Measurements from ENCODE around the gene DIP2C.
A peak's percentile ranks its signal among the peaks of the same experiment; 100 is the strongest.

The DIP2C gene

DNA sequence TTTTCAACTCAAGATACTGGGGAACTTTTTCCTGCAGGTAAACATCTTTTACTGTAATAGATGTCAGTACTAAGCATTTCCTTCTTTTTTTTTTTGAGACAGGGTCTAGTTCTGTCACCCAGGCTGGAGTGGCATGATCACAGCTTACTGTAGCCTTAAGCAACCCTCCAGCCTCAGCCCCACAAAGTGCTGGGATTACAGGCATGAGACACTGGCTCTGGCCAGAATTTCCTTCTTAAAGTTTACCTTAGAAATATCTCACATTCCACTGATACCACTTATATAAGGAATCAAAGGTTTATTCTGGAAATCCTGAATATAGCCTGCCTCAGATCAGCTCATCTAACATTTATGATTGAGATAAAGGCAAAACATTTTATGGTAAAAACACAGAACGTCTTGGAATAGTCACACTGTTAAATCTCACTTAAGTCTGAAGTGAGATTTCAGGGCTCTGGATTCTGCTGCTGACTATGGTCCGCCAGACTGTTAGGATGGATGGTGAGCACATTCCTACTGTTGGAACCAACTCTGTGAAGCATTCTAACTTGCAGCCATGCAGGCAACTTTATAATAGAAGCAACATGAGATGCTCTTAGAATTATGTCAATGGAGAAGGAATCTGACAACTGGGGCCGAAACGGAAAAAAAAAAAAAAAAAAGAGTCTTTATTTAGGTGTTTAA is 402.3 kb downstream of the DIP2C start:
- Mint-ChIP-seq H3K4me3 (no peak overlapping the region), H3K36me3 (no peaks in the 10 kb centered on the region), H3K4me1 (peaks cover 9% of the 10 kb centered on the region), H3K9me3 (no peaks in the 10 kb centered on the region), H3K27ac (no peak overlapping the region), H3K27me3 (no peaks in the 10 kb centered on the region)
- CTCF ChIA-PET: no interaction called here
- DNase-seq: no peak

DNA sequence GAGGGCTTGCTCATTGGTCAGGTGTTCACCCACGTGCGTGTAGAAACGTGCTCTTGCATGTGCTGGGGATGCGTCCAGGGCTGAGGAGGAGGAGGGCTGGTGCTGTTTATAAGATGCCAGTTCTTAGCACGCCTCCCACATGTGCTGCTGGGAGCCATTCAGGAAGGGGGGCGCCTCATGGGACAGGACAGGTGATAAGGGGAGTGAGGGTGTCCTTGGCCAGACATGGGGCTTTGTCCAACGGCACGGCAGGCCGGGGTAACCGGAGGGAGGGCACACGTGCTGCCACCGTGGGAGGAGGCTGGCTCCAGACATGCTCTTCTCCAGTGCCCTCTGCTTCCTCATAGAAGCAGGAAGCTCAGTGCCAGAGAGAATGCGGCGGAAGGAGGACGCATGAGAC is 404.3 kb downstream of the DIP2C start:
- DNase-seq: no peak
- no peaks in the 10 kb centered on the region for H3K27me3 Mint-ChIP-seq
- H3K4me1 Mint-ChIP-seq: peaks cover 9% of the 10 kb centered on the region
- H3K9me3 Mint-ChIP-seq: no peaks in the 10 kb centered on the region
- CTCF ChIA-PET: no interaction called here
- no peaks in the 10 kb centered on the region for H3K36me3 Mint-ChIP-seq
- H3K27ac Mint-ChIP-seq: no peak overlapping the region
- H3K4me3 Mint-ChIP-seq: no peak overlapping the region

DNA sequence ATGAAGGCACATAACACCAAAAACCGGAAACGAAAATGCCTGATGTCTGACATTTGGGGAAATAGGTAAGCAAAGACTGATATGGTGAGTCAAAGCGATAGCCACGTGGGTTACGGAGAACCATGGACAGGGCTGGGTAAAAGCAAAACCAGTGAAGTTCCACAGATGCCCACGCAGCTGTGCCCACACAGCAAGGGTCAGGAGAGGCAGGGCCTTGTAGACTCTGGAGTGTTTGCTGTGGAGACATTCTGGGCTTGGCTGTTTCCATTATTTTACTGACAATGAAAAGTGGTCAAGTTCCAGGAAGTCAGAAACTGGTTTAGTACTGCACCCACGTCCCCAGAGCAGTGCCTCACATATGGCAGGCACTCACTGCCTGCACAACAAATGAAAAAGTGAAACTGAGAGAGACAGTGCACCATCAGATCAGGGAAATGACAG is 405.5 kb downstream of the DIP2C start:
- DNase-seq: no peak
- peak overlapping the region; percentile 58 for H3K27ac Mint-ChIP-seq
- no peaks in the 10 kb centered on the region for H3K27me3 Mint-ChIP-seq
- H3K4me1 Mint-ChIP-seq: peaks cover 9% of the 10 kb centered on the region
- H3K9me3 Mint-ChIP-seq: no peaks in the 10 kb centered on the region
- H3K36me3 Mint-ChIP-seq: no peaks in the 10 kb centered on the region
- CTCF ChIA-PET: no interaction called here
- H3K4me3 Mint-ChIP-seq: no peak overlapping the region

DNA sequence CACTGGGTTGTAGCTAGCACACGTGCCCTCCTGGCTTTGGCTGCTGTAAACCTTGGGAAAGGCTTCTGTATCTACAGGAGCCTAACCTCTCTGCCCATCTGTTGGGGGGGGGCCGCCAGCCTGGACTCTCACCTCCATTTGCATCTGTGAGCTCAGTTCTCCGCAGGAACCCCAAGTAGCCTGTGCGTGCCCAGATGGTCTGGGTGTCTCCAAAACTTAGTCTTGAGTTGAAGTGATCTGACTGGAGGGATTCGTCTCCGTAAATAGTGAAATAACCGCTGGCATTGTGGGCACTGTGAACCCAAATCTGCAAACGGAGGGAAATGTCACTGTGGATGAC is 406.4 kb downstream of the DIP2C start:
- Mint-ChIP-seq H3K27ac (no peak overlapping the region), H3K9me3 (no peaks in the 10 kb centered on the region)
- CTCF ChIA-PET: no interaction called here

DNA sequence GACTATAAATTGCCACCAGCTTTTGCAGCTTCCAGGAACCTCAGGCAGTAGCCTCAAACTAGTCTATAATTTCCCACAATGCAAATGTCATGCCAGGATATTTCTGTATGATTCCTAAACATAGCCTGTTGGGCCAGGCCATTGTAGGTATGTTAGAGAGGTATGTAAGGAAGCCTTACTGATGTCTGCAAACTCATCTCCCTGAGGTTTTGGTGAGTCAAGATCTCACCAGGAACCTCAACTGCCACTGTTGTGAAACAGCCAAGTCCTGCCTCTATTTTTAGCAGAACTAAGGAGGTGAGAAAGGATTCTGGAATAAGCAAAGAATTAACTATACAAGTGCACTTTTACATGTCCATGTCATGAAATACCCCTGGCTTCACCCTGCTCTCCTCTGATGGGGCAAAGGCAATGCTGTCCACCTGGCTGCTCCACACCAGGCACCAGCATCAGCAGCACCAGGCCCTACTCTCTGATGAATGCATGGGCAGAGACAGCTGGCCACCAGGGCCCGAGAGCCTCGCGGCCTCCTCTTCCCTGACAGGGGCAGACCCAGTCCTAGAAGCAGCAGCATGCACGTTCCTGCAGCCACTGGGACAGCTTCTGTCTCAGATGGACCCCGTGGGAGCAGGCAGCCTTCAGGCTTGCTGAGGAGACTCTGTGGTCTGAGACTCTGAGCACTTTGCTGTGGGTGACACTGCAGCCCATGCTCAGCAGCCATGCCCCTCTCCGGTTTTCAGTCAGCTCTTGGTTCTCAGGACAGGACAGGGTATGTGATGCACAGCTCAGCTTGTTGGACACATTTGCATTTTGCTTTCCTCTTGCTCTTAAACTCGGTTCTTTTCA is 407.0 kb downstream of the DIP2C start:
- Mint-ChIP-seq H3K4me3 (no peak overlapping the region), H3K27me3 (peaks cover 6% of the 10 kb centered on the region), H3K36me3 (no peaks in the 10 kb centered on the region), H3K9me3 (no peaks in the 10 kb centered on the region), H3K27ac (no peak overlapping the region), H3K4me1 (peaks cover 9% of the 10 kb centered on the region)
- DNase-seq: no peak
- CTCF ChIA-PET: no interaction called here

More for the DNA sequence above, 406.4 kb downstream of the DIP2C start:
- no peak for DNase-seq
- H3K36me3 Mint-ChIP-seq: no peaks in the 10 kb centered on the region
- H3K27me3 Mint-ChIP-seq: peaks cover 2% of the 10 kb centered on the region
- H3K4me1 Mint-ChIP-seq: peaks cover 9% of the 10 kb centered on the region
- H3K4me3 Mint-ChIP-seq: no peak overlapping the region

DNA sequence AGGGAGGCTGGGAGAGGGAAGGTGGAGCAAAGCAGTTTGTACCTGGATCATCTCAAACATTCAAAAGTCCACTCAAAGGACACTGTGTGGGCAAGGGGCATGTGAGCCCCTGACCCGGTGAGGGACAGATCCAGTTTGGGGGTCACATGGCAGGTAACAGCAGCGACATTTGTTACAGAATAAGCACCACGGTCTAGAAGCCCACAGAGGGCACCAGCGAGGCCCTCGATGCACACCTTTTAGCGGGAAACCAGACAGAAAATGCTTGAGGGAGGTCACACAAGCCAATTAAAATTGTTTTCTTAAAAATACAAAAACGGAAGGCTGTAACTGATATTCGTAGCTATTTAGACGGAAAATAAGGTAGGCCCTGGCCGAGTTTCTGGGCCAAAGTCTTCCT is 409.8 kb downstream of the DIP2C start:
- Mint-ChIP-seq H3K36me3 (no peaks in the 10 kb centered on the region), H3K27ac (no peak overlapping the region), H3K27me3 (peaks cover 12% of the 10 kb centered on the region), H3K4me1 (peaks cover 9% of the 10 kb centered on the region), H3K9me3 (no peaks in the 10 kb centered on the region), H3K4me3 (no peak overlapping the region)
- CTCF ChIA-PET: no interaction called here
- DNase-seq: no peak

DNA sequence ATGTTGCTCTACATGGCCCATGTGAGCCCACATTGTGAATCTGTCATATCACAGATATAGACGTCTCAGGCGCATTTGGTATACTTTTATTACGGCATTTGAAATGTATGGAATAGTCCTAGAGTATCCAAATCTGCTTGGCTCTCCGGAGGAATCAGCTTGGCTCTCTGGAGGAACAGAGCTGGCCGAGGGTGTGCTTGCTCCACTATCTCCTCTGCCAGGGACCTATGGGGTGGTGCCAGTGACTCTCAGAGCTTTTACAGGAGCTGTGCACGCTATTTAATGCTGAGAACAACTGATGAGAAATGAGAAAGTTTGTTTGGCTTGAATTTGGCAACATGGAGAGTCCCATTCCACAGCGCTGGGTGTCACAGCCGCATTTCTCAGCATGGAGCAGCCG is 410.2 kb downstream of the DIP2C start:
- Mint-ChIP-seq H3K27ac (no peak overlapping the region), H3K4me1 (peaks cover 5% of the 10 kb centered on the region), H3K27me3 (peaks cover 12% of the 10 kb centered on the region), H3K36me3 (no peaks in the 10 kb centered on the region), H3K9me3 (no peaks in the 10 kb centered on the region), H3K4me3 (no peak overlapping the region)
- no peak for DNase-seq
- CTCF ChIA-PET: no interaction called here

DNA sequence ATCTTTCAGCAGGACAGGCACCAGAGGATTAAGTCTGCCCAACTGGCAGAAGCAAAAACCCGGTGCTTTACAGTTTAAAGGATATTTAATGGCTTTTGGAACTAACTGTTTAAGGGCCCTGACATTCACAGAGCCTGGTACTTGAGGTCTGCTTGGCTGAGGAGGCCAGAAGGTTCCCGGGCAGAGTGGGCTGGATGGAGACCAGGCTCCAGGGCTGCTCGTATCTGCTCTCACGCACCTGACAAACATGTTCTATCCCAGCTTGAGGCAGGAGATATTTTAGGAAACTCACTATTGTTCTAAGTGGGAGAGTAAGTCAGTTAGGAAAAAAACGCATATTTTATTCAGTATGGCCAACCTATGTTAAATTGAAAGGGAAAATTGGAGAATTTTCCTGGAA is 410.8 kb downstream of the DIP2C start:
- Mint-ChIP-seq H3K4me1 (peaks cover under 1% of the 10 kb centered on the region), H3K27ac (no peak overlapping the region), H3K36me3 (no peaks in the 10 kb centered on the region), H3K9me3 (no peaks in the 10 kb centered on the region), H3K27me3 (peaks cover 12% of the 10 kb centered on the region), H3K4me3 (no peak overlapping the region)
- no peak for DNase-seq
- CTCF ChIA-PET: no interaction called here

DNA sequence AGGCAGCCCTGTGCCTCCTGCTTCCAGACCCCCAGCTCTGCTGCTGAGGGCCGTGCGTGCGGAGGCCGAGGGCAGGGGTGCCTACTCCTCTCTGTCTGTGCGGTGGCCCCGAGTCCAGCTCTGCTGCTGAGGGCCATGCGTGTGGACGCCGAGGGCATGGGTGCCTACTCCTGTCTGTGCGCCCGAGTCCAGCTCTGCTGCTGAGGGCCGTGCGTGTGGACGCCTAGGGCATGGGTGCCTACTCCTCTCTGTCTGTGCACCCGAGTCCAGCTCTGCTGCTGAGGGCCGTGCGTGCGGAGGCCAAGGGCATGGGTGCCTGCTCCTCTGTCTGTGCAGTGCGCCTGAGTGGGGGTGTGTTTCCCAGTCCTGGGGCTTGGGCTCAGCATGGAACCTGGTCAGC is 411.5 kb downstream of the DIP2C start:
- DNase-seq: no peak
- CTCF ChIA-PET: no interaction called here
- Mint-ChIP-seq H3K36me3 (no peaks in the 10 kb centered on the region), H3K27me3 (peaks cover 15% of the 10 kb centered on the region), H3K9me3 (no peaks in the 10 kb centered on the region), H3K4me1 (no peaks in the 10 kb centered on the region), H3K27ac (no peak overlapping the region), H3K4me3 (no peak overlapping the region)

DNA sequence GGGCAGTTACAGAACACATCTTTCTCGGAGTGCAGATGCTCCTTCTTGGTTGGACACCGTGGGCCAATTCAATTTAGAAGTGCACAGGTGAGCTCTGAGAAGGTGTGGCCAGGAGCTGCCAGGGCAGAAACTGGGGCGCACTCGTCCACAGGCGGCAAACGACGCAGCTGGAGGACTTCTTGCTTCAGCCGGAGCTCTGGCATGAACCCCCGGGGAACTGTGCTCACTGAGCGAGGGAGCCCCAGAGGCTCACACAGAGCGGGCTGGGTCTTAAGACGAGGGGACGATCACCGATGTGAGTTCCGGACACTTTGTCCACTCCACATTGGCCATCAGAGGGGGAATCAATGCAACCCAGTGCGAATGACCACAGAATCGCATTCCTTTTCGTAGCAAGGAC is 413.8 kb downstream of the DIP2C start:
- no peak for DNase-seq
- Mint-ChIP-seq H3K4me1 (no peaks in the 10 kb centered on the region), H3K27ac (no peak overlapping the region), H3K36me3 (no peaks in the 10 kb centered on the region), H3K27me3 (peaks cover 18% of the 10 kb centered on the region), H3K4me3 (no peak overlapping the region), H3K9me3 (no peaks in the 10 kb centered on the region)
- CTCF ChIA-PET: no interaction called here

DNA sequence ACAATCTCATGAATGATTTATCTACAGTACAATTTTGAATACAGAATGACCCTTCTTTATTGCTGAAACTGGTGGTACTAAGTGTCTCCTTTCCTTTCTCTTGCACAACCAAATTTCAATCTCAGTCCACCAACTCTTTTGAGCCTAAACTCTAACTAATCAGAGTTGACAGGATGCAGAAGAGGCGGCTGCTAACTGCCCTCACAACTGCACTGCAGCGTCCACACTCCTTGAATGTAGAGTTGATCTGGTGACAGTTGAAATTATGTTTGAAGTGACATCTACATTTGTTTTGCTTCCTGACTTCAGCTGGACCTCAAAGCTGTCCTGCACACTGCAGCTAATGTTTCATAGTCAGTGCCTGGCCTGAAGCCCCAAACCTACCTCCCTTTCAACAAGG is 414.6 kb downstream of the DIP2C start:
- Mint-ChIP-seq H3K4me3 (no peak overlapping the region), H3K4me1 (no peaks in the 10 kb centered on the region), H3K27me3 (peaks cover 20% of the 10 kb centered on the region), H3K27ac (no peak overlapping the region), H3K36me3 (no peaks in the 10 kb centered on the region), H3K9me3 (no peaks in the 10 kb centered on the region)
- CTCF ChIA-PET: no interaction called here
- DNase-seq: no peak

DNA sequence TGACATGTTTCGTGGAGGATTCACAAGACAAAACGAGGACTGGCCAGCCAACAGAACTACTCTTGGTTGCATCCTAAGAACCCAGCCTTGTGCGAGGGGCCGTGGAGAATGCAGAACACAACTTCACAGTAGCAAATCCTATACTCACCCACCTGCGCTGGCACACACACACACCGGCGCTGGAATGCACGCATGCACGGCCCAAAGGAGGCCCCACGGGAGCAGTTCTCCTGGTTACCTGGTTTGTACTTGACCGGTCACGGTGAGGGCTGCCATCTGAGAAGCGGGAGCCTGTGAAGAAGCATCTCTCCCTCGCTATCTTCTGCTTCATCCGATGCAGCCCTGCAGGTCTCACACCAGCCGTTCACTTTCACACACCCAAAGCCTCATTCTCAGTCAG is 416.4 kb downstream of the DIP2C start:
- CTCF ChIA-PET: no interaction called here

DNA sequence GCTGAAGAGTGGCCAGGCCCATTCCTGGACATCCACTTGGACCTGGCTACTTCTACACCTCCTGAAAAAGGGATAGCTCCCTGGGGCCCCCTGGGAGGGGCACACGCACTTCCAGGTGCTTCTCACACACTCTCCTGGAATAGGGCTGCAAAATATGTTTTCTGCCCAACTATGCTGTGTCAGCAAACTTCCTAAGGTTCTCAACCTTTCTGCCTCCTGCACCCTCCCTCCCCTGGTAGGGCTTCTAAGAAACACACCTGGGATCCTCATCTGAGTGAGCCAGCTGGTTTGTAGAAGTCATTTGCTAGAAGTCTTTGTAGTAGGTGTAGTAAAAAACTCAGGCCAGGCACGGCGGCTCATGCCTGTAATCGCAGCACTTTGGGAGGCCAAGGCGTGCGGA is 417.7 kb downstream of the DIP2C start:
- no peaks in the 10 kb centered on the region for H3K36me3 Mint-ChIP-seq
- H3K4me3 Mint-ChIP-seq: no peak overlapping the region
- H3K9me3 Mint-ChIP-seq: no peaks in the 10 kb centered on the region
- H3K27me3 Mint-ChIP-seq: peaks cover 11% of the 10 kb centered on the region
- H3K27ac Mint-ChIP-seq: no peak overlapping the region
- CTCF ChIA-PET: no interaction called here
- no peak for DNase-seq
- H3K4me1 Mint-ChIP-seq: no peaks in the 10 kb centered on the region

More for the DNA sequence above, 416.4 kb downstream of the DIP2C start:
- H3K4me3 Mint-ChIP-seq: no peak overlapping the region
- H3K4me1 Mint-ChIP-seq: no peaks in the 10 kb centered on the region
- H3K9me3 Mint-ChIP-seq: no peaks in the 10 kb centered on the region
- H3K27ac Mint-ChIP-seq: no peak overlapping the region
- no peaks in the 10 kb centered on the region for H3K36me3 Mint-ChIP-seq
- H3K27me3 Mint-ChIP-seq: peaks cover 18% of the 10 kb centered on the region
- DNase-seq: no peak

DNA sequence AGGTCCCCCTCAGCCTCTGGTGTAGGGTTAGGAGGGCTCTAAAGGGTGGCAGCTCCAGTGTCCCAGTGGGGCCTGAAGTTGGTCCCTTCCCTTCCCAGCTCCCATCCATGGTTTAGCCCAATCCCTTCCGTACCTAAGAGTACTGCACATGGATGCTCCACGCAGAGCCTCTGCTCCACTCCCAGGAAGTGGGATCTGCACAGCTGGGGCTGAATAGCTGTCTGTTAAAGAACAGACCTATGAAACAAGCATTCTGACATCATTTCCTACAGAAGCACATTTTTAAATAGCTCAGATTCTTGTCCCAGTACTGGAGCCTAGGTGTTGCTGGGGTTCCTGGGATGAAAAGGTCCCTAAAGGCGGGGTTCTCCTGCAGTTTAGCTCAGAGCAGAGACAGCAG is 418.3 kb downstream of the DIP2C start:
- H3K4me1 Mint-ChIP-seq: no peaks in the 10 kb centered on the region
- H3K27me3 Mint-ChIP-seq: peaks cover 11% of the 10 kb centered on the region
- DNase-seq: no peak
- no peak overlapping the region for H3K4me3 Mint-ChIP-seq
- CTCF ChIA-PET: no interaction called here
- no peak overlapping the region for H3K27ac Mint-ChIP-seq
- no peaks in the 10 kb centered on the region for H3K9me3 Mint-ChIP-seq
- H3K36me3 Mint-ChIP-seq: no peaks in the 10 kb centered on the region

DNA sequence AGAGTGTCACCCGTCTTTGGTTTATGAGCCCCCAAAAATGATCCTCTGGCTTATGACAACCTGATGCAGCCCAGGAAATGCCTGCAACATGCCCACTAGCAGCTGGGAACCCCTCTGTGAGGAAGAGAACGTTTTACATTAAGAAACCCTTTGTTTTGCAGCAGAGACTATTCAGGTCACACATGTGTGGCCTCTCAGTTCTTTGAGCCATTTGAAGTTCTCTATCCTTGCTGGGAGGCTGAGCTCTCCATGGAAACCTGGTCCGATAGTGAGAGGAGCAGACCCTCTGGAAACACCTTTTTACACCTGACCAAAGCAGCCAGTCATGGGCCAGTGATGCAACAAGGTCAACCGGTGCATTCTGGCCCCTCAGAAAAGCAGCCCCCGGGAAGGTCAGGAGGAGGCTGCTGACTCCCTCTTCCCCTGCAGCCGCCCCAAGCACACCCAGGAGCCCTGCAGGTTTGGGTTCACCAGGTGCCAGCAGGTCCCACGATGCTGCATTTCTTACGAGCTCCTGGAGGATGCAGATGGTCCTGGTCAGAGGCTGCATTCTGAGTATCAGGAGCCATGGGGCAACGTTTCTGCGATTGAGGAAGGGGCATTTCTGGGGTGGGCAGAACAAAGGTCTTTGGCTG is 419.9 kb downstream of the DIP2C start:
- no peak for DNase-seq
- Mint-ChIP-seq H3K4me1 (no peaks in the 10 kb centered on the region), H3K36me3 (no peaks in the 10 kb centered on the region), H3K9me3 (no peaks in the 10 kb centered on the region), H3K4me3 (no peak overlapping the region), H3K27ac (no peak overlapping the region), H3K27me3 (peaks cover 7% of the 10 kb centered on the region)
- CTCF ChIA-PET: no interaction called here

All from activated naive CD4-positive, alpha-beta T cell treated with anti-CD3 and anti-CD28 coated beads, Interleukin-2, amount 10 ng/mL, durations not matched to agents 7 days and 5 days (primary cell).